Coronary artery (tissue), 2 donors: ENCODE measurements around the gene LIN7A.

Source experiments
- DNase-seq: peaks from one replicate; pipeline ENCODE4 v3.0.0-alpha.2; 2017; ENCODE audit warnings: low spot score
- H3K27ac ChIP-seq, 2 donors: fragments of 200-600 bp; sonication (generic); one replicate each; pipeline ENCODE4 v1.5.1; 2016 to 2019
- H3K4me3 ChIP-seq: fragments of 200-600 bp; sonication (generic); 2 replicates; pipeline ENCODE4 v1.5.1; 2016; ENCODE audit warnings: mild to moderate bottlenecking, moderate library complexity
- CTCF ChIP-seq: fragments of 200-600 bp; sonication (generic); IDR thresholded peaks from one replicate; pipeline ENCODE4 v1.5.1; 2019; ENCODE audit warnings: antibody characterized with exemption

The LIN7A gene

GRCh38 chr12:80781313-80781712 is 156.4 kb downstream of the LIN7A start:
- no peak for TF ChIP-seq CTCF
- H3K4me3 ChIP-seq, result no peak overlapping the region

GRCh38 chr12:80780746-80781145 is 157.0 kb downstream of the LIN7A start:
- DNase-seq, result no peak
- H3K4me3 ChIP-seq, result no peak overlapping the region
- no peak overlapping the region for H3K27ac ChIP-seq
- no peak for TF ChIP-seq CTCF

More at GRCh38 chr12:80781313-80781712, 156.4 kb downstream of the LIN7A start:
- DNase-seq, result no peak
- no peak overlapping the region for H3K27ac ChIP-seq

- TF ChIP-seq CTCF, result no peak
- DNase-seq, result no peak
- H3K4me3 ChIP-seq, result no peak overlapping the region
- H3K27ac ChIP-seq, result peak overlapping the region; percentile 25 to 49
Observed at GRCh38 chr12:80778005-80778541, 159.7 kb downstream of the LIN7A start.

GRCh38 chr12:80777587-80777986 is 160.1 kb downstream of the LIN7A start:
- Histone ChIP-seq H3K4me3 (no peak overlapping the region), H3K27ac (peak overlapping the region; percentile 25 to 49)
- TF ChIP-seq CTCF, result no peak
- no peak for DNase-seq

- no peak overlapping the region for H3K4me3 ChIP-seq
- no peak for TF ChIP-seq CTCF
- no peak for DNase-seq
- H3K27ac ChIP-seq, result peak overlapping the region in 1 of 2 donors; percentile 49
Observed at GRCh38 chr12:80776706-80777105, 161.0 kb downstream of the LIN7A start.

GRCh38 chr12:80770958-80771357 is 166.8 kb downstream of the LIN7A start:
- no peak for DNase-seq
- Histone ChIP-seq H3K27ac (no peak overlapping the region), H3K4me3 (no peak overlapping the region)
- no peak for TF ChIP-seq CTCF

GRCh38 chr12:80769553-80770140 is 168.1 kb downstream of the LIN7A start:
- no peak for DNase-seq
- no peak for TF ChIP-seq CTCF
- no peak overlapping the region for H3K4me3 ChIP-seq
- H3K27ac ChIP-seq, result no peak overlapping the region
